ENCODE measurements around the gene OR1L1.

The OR1L1 gene, protein sequence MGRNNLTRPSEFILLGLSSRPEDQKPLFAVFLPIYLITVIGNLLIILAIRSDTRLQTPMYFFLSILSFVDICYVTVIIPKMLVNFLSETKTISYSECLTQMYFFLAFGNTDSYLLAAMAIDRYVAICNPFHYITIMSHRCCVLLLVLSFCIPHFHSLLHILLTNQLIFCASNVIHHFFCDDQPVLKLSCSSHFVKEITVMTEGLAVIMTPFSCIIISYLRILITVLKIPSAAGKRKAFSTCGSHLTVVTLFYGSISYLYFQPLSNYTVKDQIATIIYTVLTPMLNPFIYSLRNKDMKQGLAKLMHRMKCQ

DNA sequence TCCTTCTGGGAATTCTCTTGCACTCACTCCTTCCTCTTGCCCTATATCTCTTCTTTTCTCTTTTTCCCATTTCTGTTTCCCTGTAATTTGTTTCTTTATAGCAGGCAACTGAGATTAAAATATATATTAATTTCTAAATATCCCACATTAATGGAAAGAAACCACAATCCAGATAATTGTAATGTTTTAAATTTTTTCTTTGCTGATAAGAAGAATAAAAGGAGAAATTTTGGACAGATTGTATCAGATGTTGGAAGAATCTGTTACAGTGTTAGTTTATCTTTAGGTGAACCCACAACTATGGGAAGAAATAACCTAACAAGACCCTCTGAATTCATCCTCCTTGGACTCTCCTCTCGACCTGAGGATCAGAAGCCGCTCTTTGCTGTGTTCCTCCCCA lies at the start of gene OR1L1:
OR1L1 (plus strand) TSS at position 301 of the 400 bp plus-strand sequence; CDS start at position 301, 0 bp downstream.
- no peak for DNase-seq

DNA sequence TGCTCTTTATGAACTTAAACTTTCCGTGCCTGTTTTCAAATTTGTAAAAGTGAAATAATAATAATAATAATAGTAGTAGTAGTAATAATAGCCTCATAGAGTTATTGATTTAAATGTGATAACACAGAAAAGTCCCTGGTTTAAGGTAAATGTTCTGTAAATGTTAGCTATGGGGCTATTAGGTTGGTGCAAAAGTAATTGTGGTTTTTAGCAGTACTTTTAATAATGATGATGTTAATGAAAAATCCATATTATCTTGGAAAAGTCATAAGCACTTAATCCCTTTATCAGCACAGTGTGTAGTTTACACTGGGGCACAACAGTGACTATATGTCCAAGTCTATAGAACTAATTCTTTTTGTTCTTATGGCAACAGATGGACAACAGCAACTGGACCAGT lies 47.2 kb upstream of the OR1L1 start, which contains the start of gene OR1Q1:
OR1Q1 (plus strand) TSS at position 377 of the 400 bp plus-strand sequence; CDS start at position 377, 0 bp downstream.
- no peak for DNase-seq

DNA sequence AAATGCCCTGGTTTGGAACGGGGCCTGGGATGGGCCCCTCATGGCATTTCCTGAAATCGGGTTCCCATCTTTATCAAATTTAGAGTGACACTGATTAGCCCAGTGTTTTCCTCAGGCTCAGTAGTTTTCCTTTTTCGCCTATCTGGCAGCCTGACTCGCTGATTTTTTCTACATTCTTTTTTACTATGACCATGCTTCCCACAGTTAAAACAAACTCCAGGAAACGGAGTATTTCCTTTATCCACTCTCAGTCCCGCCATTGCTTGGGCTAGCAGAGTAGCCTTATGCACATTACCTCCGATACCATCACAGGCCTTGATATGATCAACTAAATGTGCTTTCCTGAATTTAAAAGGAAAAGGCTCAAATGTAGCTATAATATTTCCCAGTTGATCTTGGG lies 41.5 kb upstream of the OR1L1 start:
- no peak for DNase-seq

DNA sequence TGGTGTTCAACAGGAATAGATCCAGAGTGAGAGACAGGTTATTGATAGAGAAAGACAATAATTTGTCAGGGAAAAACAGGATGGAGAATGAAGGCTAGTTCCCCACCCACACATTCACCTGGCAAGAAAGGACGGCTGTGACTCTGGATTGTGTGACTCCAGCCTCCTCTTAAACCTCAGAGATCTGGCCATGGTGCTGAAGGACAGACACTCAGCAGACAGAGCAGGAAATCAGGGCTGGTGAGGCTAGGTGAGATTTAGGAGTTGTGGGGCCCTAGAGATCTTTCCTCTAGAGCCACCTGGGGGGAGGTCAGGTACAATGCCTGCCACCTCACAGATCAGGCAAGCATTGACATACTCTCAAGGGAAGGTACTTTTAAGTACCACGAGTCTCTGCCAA lies 19.3 kb upstream of the OR1L1 start:
- no peak for DNase-seq

DNA sequence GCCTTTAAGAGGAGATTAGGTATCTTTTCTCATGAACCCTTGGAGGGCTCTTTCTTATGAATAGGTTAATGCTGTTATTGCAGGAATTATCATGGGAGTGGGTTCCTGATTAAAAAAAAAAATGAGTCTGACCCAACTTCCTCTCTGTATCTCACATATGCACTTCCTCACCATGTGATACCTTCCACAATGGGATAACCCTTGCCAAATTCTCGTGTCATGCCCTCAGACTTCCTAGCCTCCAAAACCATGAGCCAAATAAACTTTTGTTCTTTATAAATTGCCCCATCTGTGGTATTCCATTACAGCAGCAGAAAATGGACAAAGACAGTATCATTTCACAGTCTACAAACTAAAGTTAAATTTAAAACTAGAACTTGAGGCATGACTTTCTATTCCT lies 5.1 kb upstream of the OR1L1 start:
- DNase-seq, result no peak

DNA sequence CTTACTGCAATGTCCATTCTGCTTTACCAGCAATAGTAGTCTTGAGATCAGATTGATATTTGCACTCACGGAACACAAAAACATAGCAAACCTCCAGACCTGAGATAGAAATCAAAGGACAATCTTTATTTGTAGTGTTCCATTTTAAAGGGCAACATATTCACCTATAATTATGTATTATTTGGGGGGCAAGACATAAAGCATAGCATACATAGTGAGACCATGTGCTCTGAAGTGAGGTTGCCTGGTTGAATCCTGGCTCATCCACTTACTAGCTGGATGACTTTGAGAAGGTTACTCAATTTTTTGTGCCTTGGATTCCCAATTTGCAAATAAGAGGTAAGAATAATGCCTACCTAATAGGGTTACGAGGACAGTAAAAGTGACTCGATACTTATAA lies 4.0 kb upstream of the OR1L1 start, which contains the start of gene OR1B1:
OR1B1 (minus strand) TSS at position 101 of the 400 bp plus-strand sequence.
- DNase-seq, result no peak

DNA sequence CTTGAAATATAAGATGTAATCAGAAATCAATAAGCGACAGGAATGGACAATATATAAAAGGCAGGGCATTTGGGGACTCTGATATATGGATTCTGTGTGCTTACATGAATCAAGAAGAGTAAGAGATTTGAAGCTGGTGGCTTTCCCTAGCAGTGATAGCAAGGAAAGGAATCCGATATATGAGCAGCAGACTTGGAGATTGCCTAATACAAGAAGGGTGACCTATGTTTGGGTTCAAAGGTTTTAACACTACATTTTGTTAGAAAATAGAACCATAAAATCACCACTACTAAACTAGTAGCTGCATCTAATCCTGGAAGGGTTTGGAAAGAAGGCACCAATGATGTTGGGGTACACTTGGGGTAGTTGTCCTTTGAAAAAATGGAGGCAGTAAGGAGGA lies 11.0 kb downstream of the OR1L1 start:
- DNase-seq, result no peak

DNA sequence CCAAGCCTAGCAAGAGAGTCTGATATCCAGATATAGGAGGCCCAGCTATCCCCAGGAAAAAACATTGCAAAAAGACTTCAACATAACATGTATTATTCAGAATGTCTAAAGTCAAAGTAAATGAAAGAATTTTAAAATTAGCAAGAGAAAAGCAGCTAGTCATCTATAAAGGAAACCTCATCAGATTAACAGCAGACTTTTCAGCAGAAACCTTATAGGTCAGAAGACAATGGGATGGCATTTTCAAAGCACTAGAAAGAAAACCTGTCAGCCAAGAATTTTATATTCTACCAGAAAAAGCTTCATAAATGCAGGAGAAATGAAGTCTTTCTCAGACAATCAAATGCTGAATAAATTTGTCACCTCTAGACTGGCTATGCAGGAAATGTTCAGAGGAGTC lies 23.3 kb downstream of the OR1L1 start:
- no peak for DNase-seq

DNA sequence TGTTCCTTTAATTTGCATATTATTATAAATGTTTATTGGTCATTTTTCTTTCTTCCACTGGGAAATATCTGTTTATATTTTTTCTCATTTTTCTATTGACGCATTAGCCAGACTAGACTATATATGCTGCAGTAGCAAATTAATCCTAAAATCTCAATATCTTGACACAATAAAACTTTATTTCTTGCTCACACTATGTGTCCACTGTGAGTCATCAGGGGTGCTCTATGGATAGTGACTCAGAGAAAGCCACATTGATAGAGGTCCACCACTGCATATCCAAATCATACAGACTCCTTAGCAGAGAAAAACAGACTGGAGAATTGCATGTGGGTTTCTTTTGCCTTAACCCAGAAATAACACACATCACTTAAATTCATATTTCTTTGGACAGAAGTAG lies 34.2 kb downstream of the OR1L1 start:
- DNase-seq, result no peak
